Measurements from ENCODE around the gene ZBTB7C.

Gene ZBTB7C

GRCh38 chr18:48428475-48429177 is 19.4 kb upstream of the ZBTB7C start:
- Histone ChIP-seq H3K27me3 (peaks cover 64% of the 10 kb centered on the region), H3K4me3 (ENCODE audit: low read depth in 1 of 2, low read length in 1 of 2) (no peak overlapping the region)
- TF ChIP-seq, protein P1, sequence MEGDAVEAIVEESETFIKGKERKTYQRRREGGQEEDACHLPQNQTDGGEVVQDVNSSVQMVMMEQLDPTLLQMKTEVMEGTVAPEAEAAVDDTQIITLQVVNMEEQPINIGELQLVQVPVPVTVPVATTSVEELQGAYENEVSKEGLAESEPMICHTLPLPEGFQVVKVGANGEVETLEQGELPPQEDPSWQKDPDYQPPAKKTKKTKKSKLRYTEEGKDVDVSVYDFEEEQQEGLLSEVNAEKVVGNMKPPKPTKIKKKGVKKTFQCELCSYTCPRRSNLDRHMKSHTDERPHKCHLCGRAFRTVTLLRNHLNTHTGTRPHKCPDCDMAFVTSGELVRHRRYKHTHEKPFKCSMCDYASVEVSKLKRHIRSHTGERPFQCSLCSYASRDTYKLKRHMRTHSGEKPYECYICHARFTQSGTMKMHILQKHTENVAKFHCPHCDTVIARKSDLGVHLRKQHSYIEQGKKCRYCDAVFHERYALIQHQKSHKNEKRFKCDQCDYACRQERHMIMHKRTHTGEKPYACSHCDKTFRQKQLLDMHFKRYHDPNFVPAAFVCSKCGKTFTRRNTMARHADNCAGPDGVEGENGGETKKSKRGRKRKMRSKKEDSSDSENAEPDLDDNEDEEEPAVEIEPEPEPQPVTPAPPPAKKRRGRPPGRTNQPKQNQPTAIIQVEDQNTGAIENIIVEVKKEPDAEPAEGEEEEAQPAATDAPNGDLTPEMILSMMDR (IDR thresholded peaks at IDR 0.05): no peak

DNA sequence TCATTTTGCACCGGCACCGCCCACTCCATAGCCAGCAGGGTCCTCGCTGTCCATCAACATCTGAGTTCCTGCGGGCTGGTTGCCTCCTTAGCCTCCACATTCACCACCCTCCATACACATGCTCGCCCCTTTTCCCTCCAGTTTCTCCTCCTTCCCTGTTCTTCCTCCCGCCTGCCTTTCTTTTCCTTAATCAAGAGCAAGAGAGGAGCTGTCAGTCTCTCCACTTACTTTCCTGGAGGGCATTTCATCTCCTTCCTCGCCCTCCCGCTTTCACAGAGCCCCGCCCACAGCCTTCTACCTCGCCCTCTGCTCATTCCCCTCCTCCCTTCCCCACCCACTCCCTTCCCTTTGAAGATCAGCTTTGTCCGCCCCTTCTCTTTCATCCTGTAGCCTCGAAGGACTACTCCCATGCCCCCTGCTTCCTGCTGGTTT is 13.8 kb upstream of the ZBTB7C start:
- Histone ChIP-seq H3K4me1 (ENCODE audit: control insufficient read depth in 1 of 2, insufficient read depth in 1 of 2, low read depth in 1 of 2, low read length in 1 of 2) (no peaks in the 10 kb centered on the region), H3K27ac (no peak overlapping the region), H3K27me3 (peaks cover 75% of the 10 kb centered on the region), H3K9me3 (no peaks in the 10 kb centered on the region), H3K4me3 (ENCODE audit: low read depth in 1 of 2, low read length in 1 of 2) (no peak overlapping the region), H3K36me3 (no peaks in the 10 kb centered on the region)
- TF ChIP-seq, protein P1 (IDR thresholded peaks at IDR 0.05): no peak

More at GRCh38 chr18:48428475-48429177, 19.4 kb upstream of the ZBTB7C start:
- H3K27ac ChIP-seq: no peak overlapping the region
- H3K9me3 ChIP-seq: no peaks in the 10 kb centered on the region
- no peaks in the 10 kb centered on the region for H3K4me1 ChIP-seq (ENCODE audit: control insufficient read depth in 1 of 2, insufficient read depth in 1 of 2, low read depth in 1 of 2, low read length in 1 of 2)
- H3K36me3 ChIP-seq: no peaks in the 10 kb centered on the region

DNA sequence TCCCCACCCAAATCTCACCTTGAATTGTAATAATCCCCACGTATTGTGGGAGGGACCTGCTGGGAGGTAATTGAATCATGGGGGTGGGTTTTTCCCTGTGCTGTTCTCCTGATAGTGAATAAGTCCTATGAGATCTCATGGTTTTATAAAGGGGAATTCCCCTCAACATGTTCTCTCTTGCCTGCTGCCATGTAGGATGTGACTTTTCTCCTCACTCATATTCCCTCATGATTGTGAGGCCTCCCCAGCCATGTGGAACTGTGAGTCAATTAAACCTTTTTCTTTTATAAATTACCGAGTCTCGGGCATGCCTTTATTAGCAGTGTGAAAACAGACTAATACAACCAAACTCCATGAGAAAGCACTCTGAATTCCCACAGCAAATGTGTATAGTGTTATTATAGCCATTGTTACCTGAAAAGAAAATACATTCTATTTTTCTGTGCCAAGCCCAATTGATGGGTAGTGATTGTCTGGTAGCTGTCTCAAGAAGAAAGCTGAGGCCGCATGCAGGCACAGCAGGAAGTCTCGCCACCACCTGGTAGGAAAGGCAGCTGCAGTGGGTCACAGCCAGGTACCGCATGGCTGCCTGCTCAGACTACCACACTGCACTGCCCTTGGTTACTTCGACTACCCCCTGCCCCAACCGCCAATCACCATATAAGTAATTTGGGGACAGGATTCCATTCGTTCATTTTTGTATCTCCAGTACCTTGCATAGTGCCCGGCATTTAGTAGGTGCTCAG is 10.3 kb upstream of the ZBTB7C start:
- no peaks in the 10 kb centered on the region for H3K36me3 ChIP-seq
- no peak overlapping the region for H3K27ac ChIP-seq
- no peak overlapping the region for H3K4me3 ChIP-seq (ENCODE audit: low read depth in 1 of 2, low read length in 1 of 2)
- TF ChIP-seq, protein P1 (IDR thresholded peaks at IDR 0.05): no peak
- peaks cover 76% of the 10 kb centered on the region for H3K27me3 ChIP-seq
- no peaks in the 10 kb centered on the region for H3K9me3 ChIP-seq
- no peaks in the 10 kb centered on the region for H3K4me1 ChIP-seq (ENCODE audit: control insufficient read depth in 1 of 2, insufficient read depth in 1 of 2, low read depth in 1 of 2, low read length in 1 of 2)

DNA sequence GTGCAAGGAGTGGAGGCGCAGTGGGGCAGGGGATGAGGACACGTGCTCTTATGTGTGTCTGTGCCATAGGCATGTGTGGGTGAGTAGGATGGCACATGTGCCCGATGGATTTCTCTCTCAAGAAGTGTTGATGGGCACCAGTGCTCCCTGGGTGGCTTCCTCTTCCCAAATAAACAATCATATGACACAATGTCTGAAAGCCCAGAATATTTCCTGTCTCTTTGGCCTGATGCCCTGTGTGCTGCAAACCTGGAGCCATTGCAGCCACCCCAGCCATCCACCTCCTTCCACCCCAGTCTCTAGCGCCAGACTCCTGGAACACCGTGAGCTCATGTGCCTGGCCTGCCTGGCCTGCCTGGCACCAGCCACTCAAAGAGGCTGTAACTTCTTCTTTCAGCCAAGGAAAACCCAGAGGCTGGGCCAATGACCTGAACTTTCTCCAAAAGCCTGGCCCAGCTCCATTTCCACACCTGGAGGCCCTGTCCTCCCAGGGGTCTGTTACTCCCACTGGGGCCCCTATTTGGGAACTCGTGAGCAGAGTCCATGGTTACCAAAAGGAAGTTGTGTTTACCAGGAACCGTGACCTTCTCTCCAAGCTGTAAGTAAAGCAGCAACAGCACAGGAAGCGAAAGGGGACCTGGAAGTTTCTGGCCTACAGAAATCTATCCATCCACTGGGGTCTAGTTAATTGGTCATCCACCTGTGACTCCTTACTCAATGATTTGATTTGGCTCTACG is 9.5 kb upstream of the ZBTB7C start:
- H3K4me1 ChIP-seq (ENCODE audit: control insufficient read depth in 1 of 2, insufficient read depth in 1 of 2, low read depth in 1 of 2, low read length in 1 of 2): no peaks in the 10 kb centered on the region

GRCh38 chr18:48417985-48418384 is 8.8 kb upstream of the ZBTB7C start:
- no peaks in the 10 kb centered on the region for H3K4me1 ChIP-seq (ENCODE audit: control insufficient read depth in 1 of 2, insufficient read depth in 1 of 2, low read depth in 1 of 2, low read length in 1 of 2)
- H3K27me3 ChIP-seq: peaks cover 74% of the 10 kb centered on the region
- no peaks in the 10 kb centered on the region for H3K36me3 ChIP-seq
- TF ChIP-seq, protein P1 (IDR thresholded peaks at IDR 0.05): no peak
- no peak overlapping the region for H3K27ac ChIP-seq
- H3K9me3 ChIP-seq: no peaks in the 10 kb centered on the region
- H3K4me3 ChIP-seq (ENCODE audit: low read depth in 1 of 2, low read length in 1 of 2): no peak overlapping the region

More for the DNA sequence above, 9.5 kb upstream of the ZBTB7C start:
- TF ChIP-seq, protein P1 (IDR thresholded peaks at IDR 0.05): no peak
- Histone ChIP-seq H3K27me3 (peaks cover 76% of the 10 kb centered on the region), H3K36me3 (no peaks in the 10 kb centered on the region), H3K4me3 (ENCODE audit: low read depth in 1 of 2, low read length in 1 of 2) (no peak overlapping the region), H3K9me3 (no peaks in the 10 kb centered on the region), H3K27ac (no peak overlapping the region)

Data from neutrophil (primary cell).